Spleen (tissue), 11 donors: ENCODE data around the gene SLC17A3. TPM values are rescaled to one million over a fixed set of nuclear protein-coding genes. Genes with fewer than 3 reads are reported as not detected.

Source experiments
- DNase-seq: peaks from one replicate; pipeline ENCODE4 v3.0.0-alpha.2; 2020
- H3K27ac ChIP-seq, 8 donors: fragments of 200-600 bp; sonication (generic) in 7 of 8; 1 replicate in 4 of 8; 2 replicates in 4 of 8; pipeline versions ENCODE4 v1.5.0 to v1.8.0; 2016 to 2021; ENCODE audit warnings: inconsistent platforms in 4 of 8, mild to moderate bottlenecking in 4 of 8, moderate library complexity in 1 of 8
- H3K27me3 ChIP-seq, 7 donors: fragments of 200-600 bp; sonication (generic) in 6 of 7; replicated peaks in 1 of 7; 1 replicate in 4 of 7; 2 replicates in 3 of 7; pipeline versions ENCODE4 v1.5.0 to v1.8.0; 2016 to 2021; ENCODE audit warnings: inconsistent platforms in 3 of 7, mild to moderate bottlenecking in 1 of 7
- H3K36me3 ChIP-seq, 6 donors: fragments of 200-600 bp; sonication (generic) in 5 of 6; 1 replicate in 4 of 6; 2 replicates in 2 of 6; pipeline versions ENCODE4 v1.5.0 to v1.8.0; 2016 to 2021; ENCODE audit warnings: inconsistent platforms in 2 of 6
- H3K4me1 ChIP-seq, 6 donors: fragments of 200-600 bp; sonication (generic) in 5 of 6; 1 replicate in 3 of 6; 2 replicates in 3 of 6; pipeline versions ENCODE4 v1.5.0 to v1.8.0; 2016 to 2021; ENCODE audit warnings: inconsistent platforms in 3 of 6
- H3K4me3 ChIP-seq, 8 donors: fragments of 200-600 bp; sonication (generic) in 7 of 8; 1 replicate in 4 of 8; 2 replicates in 4 of 8; pipeline versions ENCODE4 v1.5.0 to v1.8.0; 2016 to 2021; ENCODE audit warnings: inconsistent platforms in 4 of 8, mild to moderate bottlenecking in 4 of 8, moderate library complexity in 2 of 8
- H3K9me3 ChIP-seq, 8 donors: fragments of 200-600 bp; sonication (generic) in 7 of 8; 1 replicate in 4 of 8; 2 replicates in 4 of 8; pipeline versions ENCODE4 v1.5.0 to v1.8.0; 2016 to 2021; ENCODE audit warnings: inconsistent platforms in 4 of 8
- CTCF ChIP-seq, 11 experiments: fragments of 200-600 bp in 7 of 11; fragments of 450-650 bp in 4 of 11; sonication (generic) in 4 of 11; IDR thresholded peaks in 8 of 11; conservative IDR thresholded peaks in 3 of 11; 1 replicate in 7 of 11; 2 replicates in 4 of 11; pipeline versions ENCODE4 v1.4.0 to v1.8.0; 2016 to 2021; ENCODE audit warnings: antibody characterized with exemption in 11 of 11, inconsistent platforms in 4 of 11, mild to moderate bottlenecking in 1 of 11
- POLR2A ChIP-seq, 3 donors: fragments of 450-650 bp; IDR thresholded peaks; one replicate each; pipeline ENCODE4 v1.5.1; 2017; ENCODE audit warnings: antibody characterized with exemption in 3 of 3, mild to moderate bottlenecking in 1 of 3
- POLR2AphosphoS5 ChIP-seq, 3 donors: sonication (generic); formaldehyde crosslinking; IDR thresholded peaks; one replicate each; pipeline ENCODE4 v1.5.1; 2017; ENCODE audit warnings: antibody characterized with exemption in 3 of 3
- WGBS, 5 donors: extraction: QIAGEN DNeasy Blood & Tissue Kit in 3 of 5; methylation state at CpG; one replicate each; pipeline versions ENCODE4 v1.1.5 to v1.1.7; 2013 to 2018; 5-methylcytosine and 5-hydroxymethylcytosine counted together
- intact Hi-C: fragments of 100-400 bp; cut with DNase I; formaldehyde crosslinking; loops from one replicate; pipeline ENCODE4 v1.15.0; 2023; ENCODE audit warnings: low total_unique reads
- polyA plus RNA-seq, 3 donors: library from polyadenylated mRNA; stranded (reverse); fragments of 200-250 nt; gene quantifications; one replicate each; pipeline ENCODE4 v1.2.1, GENCODE V29; 2013
- total RNA-seq, 7 donors: library from RNA; depleted of rRNA in 3 of 7; stranded (reverse); fragments of >200 nt in 3 of 7; fragmentation: NEBNext Ultra II Directional in 4 of 7; extraction: Animal tissue kit (Norgen Biotek cat#: 25700) in 4 of 7; gene quantifications; one replicate each; pipeline versions ENCODE4 v1.1.0 to v1.2.1, GENCODE V29; 2016 to 2021
- donor health status: healthy with polysubstance abuse.
- donor health status: DM: no; HTN: no; CAD: no; lungs with moderate emphysema.
- donor health status: DM: no; HTN: no; CAD: no.
- donor health status: Bipolar disorder and iron deficiency.
- donor health status: healthy.
- donor health status: DM: no; HTN: no; CAD: no.
- donor health status: DM: yes; HTN: yes; CAD: no.

Gene SLC17A3
- total and polyA plus RNA-seq, 10 donors, result 0.11 TPM; not detected in 9

DNA sequence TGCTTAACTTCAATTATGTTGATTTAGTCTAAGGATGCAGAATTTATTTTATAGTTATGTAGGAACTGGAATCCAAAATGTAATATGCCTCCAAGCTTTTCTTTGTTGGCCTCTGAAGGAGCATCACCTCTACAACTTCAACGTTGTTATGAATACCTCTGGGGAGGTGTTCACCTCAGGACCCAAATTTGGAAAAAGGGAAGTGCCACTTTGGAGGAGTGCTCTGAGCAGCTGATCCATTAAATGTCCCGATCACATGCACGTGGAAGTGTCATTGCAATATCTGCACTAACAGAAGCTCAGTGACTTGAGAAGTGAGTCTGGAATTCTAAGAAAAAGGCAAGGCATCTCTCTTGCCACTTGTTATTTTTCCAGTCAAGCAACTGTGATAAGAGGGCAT is 22.2 kb upstream of the SLC17A3 start:
- TF ChIP-seq CTCF (IDR thresholded peaks at IDR 0.05 in 8 of 11, conservative IDR thresholded peaks at IDR 0.05 in 3 of 11) (no peak), POLR2A (IDR thresholded peaks at IDR 0.05) (no peak), POLR2AphosphoS5 (IDR thresholded peaks at IDR 0.05) (no peak)
- H3K4me1 ChIP-seq, result no peaks in the 10 kb centered on the region
- intact Hi-C loops, result no loop called here
- no peaks in the 10 kb centered on the region for H3K27me3 ChIP-seq
- no peak for DNase-seq
- H3K36me3 ChIP-seq, result no peaks in the 10 kb centered on the region
- H3K27ac ChIP-seq, result no peak overlapping the region
- no peak overlapping the region for H3K4me3 ChIP-seq
- WGBS, 5 donors, result 73 to 86% (median 77%) methylated on average over 3 of the region's 3 CpGs
- no peaks in the 10 kb centered on the region for H3K9me3 ChIP-seq

- TF ChIP-seq CTCF (IDR thresholded peaks at IDR 0.05 in 8 of 11, conservative IDR thresholded peaks at IDR 0.05 in 3 of 11) (no peak), POLR2AphosphoS5 (IDR thresholded peaks at IDR 0.05) (no peak), POLR2A (IDR thresholded peaks at IDR 0.05) (no peak)
- WGBS, 5 donors, result 82 to 93% (median 83%) methylated on average over 1 of the region's 1 CpG
Observed at GRCh38 chr6:25895771-25896170, 21.7 kb upstream of the SLC17A3 start.

GRCh38 chr6:25893778-25894177 is 19.7 kb upstream of the SLC17A3 start:
- WGBS, 5 donors, result 88 to 96% (median 94%) methylated on average over 6 of the region's 6 CpGs
- Histone ChIP-seq H3K4me1 (no peaks in the 10 kb centered on the region), H3K27me3 (no peaks in the 10 kb centered on the region), H3K27ac (no peak overlapping the region), H3K4me3 (no peak overlapping the region), H3K36me3 (no peaks in the 10 kb centered on the region), H3K9me3 (no peaks in the 10 kb centered on the region)
- no peak for TF ChIP-seq POLR2AphosphoS5 (IDR thresholded peaks at IDR 0.05)
- TF ChIP-seq POLR2A (IDR thresholded peaks at IDR 0.05), result no peak
- no peak for TF ChIP-seq CTCF (IDR thresholded peaks at IDR 0.05 in 8 of 11, conservative IDR thresholded peaks at IDR 0.05 in 3 of 11)
- intact Hi-C loops, result no loop called here
- DNase-seq, result no peak

More at GRCh38 chr6:25895771-25896170, 21.7 kb upstream of the SLC17A3 start:
- Histone ChIP-seq H3K4me1 (no peaks in the 10 kb centered on the region), H3K4me3 (no peak overlapping the region), H3K9me3 (no peaks in the 10 kb centered on the region), H3K27ac (no peak overlapping the region), H3K36me3 (no peaks in the 10 kb centered on the region), H3K27me3 (no peaks in the 10 kb centered on the region)
- no peak for DNase-seq
- intact Hi-C loops, result no loop called here

- intact Hi-C loops, result no loop called here
- no peaks in the 10 kb centered on the region for H3K9me3 ChIP-seq
- H3K4me3 ChIP-seq, result no peak overlapping the region
- H3K4me1 ChIP-seq, result no peaks in the 10 kb centered on the region
- H3K27ac ChIP-seq, result no peak overlapping the region
- H3K27me3 ChIP-seq, result no peaks in the 10 kb centered on the region
- DNase-seq, result no peak
- TF ChIP-seq CTCF (IDR thresholded peaks at IDR 0.05 in 8 of 11, conservative IDR thresholded peaks at IDR 0.05 in 3 of 11) (no peak), POLR2A (IDR thresholded peaks at IDR 0.05) (no peak), POLR2AphosphoS5 (IDR thresholded peaks at IDR 0.05) (no peak)
- no peaks in the 10 kb centered on the region for H3K36me3 ChIP-seq
Observed at GRCh38 chr6:25892877-25893276, 18.8 kb upstream of the SLC17A3 start.
